ENCODE measurements around the gene PPP3CA. TPM values are rescaled to one million over a fixed set of nuclear protein-coding genes. Genes with fewer than 3 reads are reported as not detected.

PPP3CA gene
- total and polyA plus RNA-seq, 2 of the 13 experiments (the other 11 are each of a cell fraction or from before 2014, with no cell fraction given), result 4.8 to 13.2 TPM

GRCh38 chr4:101282076-101282844 is 65.1 kb downstream of the PPP3CA start (continued):
- TF ChIP-seq, protein P1, sequence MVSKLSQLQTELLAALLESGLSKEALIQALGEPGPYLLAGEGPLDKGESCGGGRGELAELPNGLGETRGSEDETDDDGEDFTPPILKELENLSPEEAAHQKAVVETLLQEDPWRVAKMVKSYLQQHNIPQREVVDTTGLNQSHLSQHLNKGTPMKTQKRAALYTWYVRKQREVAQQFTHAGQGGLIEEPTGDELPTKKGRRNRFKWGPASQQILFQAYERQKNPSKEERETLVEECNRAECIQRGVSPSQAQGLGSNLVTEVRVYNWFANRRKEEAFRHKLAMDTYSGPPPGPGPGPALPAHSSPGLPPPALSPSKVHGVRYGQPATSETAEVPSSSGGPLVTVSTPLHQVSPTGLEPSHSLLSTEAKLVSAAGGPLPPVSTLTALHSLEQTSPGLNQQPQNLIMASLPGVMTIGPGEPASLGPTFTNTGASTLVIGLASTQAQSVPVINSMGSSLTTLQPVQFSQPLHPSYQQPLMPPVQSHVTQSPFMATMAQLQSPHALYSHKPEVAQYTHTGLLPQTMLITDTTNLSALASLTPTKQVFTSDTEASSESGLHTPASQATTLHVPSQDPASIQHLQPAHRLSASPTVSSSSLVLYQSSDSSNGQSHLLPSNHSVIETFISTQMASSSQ (IDR thresholded peaks at IDR 0.05; ENCODE audit: low read depth), result no peak
- TF ChIP-seq, protein P1 (CRISPR knock-in tag; IDR thresholded peaks at IDR 0.05; ENCODE audit: borderline replicate concordance), result no peak
- TF ChIP-seq MED1 (CRISPR knock-in tag; IDR thresholded peaks at IDR 0.05) (no peak), ETV6 (CRISPR knock-in tag; conservative IDR thresholded peaks at IDR 0.05) (no peak), ZNF543 (CRISPR knock-in tag; IDR thresholded peaks at IDR 0.05) (no peak), ZXDC (CRISPR knock-in tag; IDR thresholded peaks at IDR 0.05) (no peak), ZBTB7B (CRISPR knock-in tag; IDR thresholded peaks at IDR 0.05) (no peak)
